Muscle of leg (tissue), 11 donors: ENCODE measurements around the gene PHKG1. TPM values are rescaled to one million over a fixed set of nuclear protein-coding genes. Genes with fewer than 3 reads are reported as not detected.
"Not testable (repeated sequence)": the region's sequence is repeated elsewhere in the genome, so short reads cannot be mapped to it uniquely, and the experiment has no call there.

Experiments used
- DNase-seq: peaks from one replicate; pipeline ENCODE4 v3.0.0; 2013
- H3K27ac ChIP-seq: one replicate; pipeline ENCODE4 v1.5.1; 2013; ENCODE audit warnings: mild to moderate bottlenecking, low read length, control low read depth
- H3K27me3 ChIP-seq: one replicate; pipeline ENCODE4 v1.6.1; 2013; ENCODE audit warnings: low read length; ENCODE audit not compliant: control insufficient read depth, insufficient read depth
- H3K36me3 ChIP-seq: one replicate; pipeline ENCODE4 v1.6.1; 2013; ENCODE audit warnings: low read length; ENCODE audit not compliant: control insufficient read depth, insufficient read depth
- H3K4me1 ChIP-seq: one replicate; pipeline ENCODE4 v1.6.1; 2013; ENCODE audit warnings: low read length; ENCODE audit not compliant: control insufficient read depth, insufficient read depth
- H3K4me3 ChIP-seq: one replicate; pipeline ENCODE4 v1.5.1; 2013; ENCODE audit warnings: low read length, control low read depth
- H3K9me3 ChIP-seq: replicated peaks from 2 replicates; pipeline ENCODE4 v1.6.1; 2013; ENCODE audit warnings: low read depth, low read length; ENCODE audit not compliant: control insufficient read depth
- WGBS: methylation state at CpG from one replicate; pipeline ENCODE4 v1.1.5; 2013; ENCODE audit warnings: missing lambda C conversion rate; ENCODE audit not compliant: insufficient coverage; 5-methylcytosine and 5-hydroxymethylcytosine counted together
- polyA plus RNA-seq, 8 donors: library from polyadenylated mRNA; unstranded; fragments of 120-200 nt; gene quantifications; one replicate each; pipeline versions ENCODE4 v1.2.1 to v1.2.3, GENCODE V29; 2013; ENCODE audit warnings: inconsistent platforms in 1 of 8, low replicate concordance in 1 of 8; ENCODE audit not compliant: insufficient read length in 8 of 8, insufficient read depth in 1 of 8
- total RNA-seq: library from RNA; stranded (reverse); fragments of 120-200 nt; gene quantifications from one replicate; pipeline ENCODE4 v1.2.4, GENCODE V29; 2013

Gene PHKG1
- total and polyA plus RNA-seq, 9 donors, result 21.0 to 62.4 (median 35.1) TPM

GRCh38 chr7:56066376-56066775 is 26.4 kb downstream of the PHKG1 start:
- not testable (repeated sequence) for H3K4me3 ChIP-seq, H3K27me3 ChIP-seq, DNase-seq, H3K27ac ChIP-seq, H3K9me3 ChIP-seq, H3K4me1 ChIP-seq
- H3K36me3 ChIP-seq, result peaks cover 41% of the 10 kb centered on the region
- WGBS, result 96% methylated on average over 9 of the region's 13 CpGs

GRCh38 chr7:56063882-56064625 is 28.7 kb downstream of the PHKG1 start, which contains the start of gene SUMF2:
TSS of gene SUMF2 (plus strand) at chr7:56064286. CDS start at chr7:56064312, 26 bp downstream.
- Histone ChIP-seq H3K27ac (peak within 1 kb of the TSS; percentile 95), H3K4me3 (peak within 1 kb of the TSS; percentile 89), H3K27me3 (no peaks in the 10 kb centered on the region), H3K36me3 (peaks cover 42% of the 10 kb centered on the region), H3K9me3 (no peaks in the 10 kb centered on the region), H3K4me1 (no peaks in the 10 kb centered on the region)
- DNase-seq, result peak; percentile 96
- WGBS, result under 1% methylated on average over 45 of the region's 49 CpGs

GRCh38 chr7:56063500-56063881 is 29.3 kb downstream of the PHKG1 start:
- WGBS, result 91% methylated on average over 2 of the region's 7 CpGs
- Histone ChIP-seq H3K27me3 (no peaks in the 10 kb centered on the region), H3K36me3 (peaks cover 41% of the 10 kb centered on the region), H3K4me1 (no peaks in the 10 kb centered on the region), H3K27ac (peak overlapping the region; percentile 95), H3K4me3 (no peak overlapping the region), H3K9me3 (no peaks in the 10 kb centered on the region)
- no peak for DNase-seq

- H3K4me3 ChIP-seq, result no peak overlapping the region
- H3K27ac ChIP-seq, result no peak overlapping the region
- no peaks in the 10 kb centered on the region for H3K27me3 ChIP-seq
- DNase-seq, result no peak
- no CpG with 5 or more reads among the region's 2 CpGs for WGBS
- H3K9me3 ChIP-seq, result no peaks in the 10 kb centered on the region
- no peaks in the 10 kb centered on the region for H3K4me1 ChIP-seq
- H3K36me3 ChIP-seq, result peaks cover 45% of the 10 kb centered on the region
Measured at GRCh38 chr7:56062382-56062781, 30.4 kb downstream of the PHKG1 start.

GRCh38 chr7:56053993-56054392 is 38.8 kb downstream of the PHKG1 start:
- Histone ChIP-seq H3K27me3 (no peaks in the 10 kb centered on the region), H3K9me3 (no peaks in the 10 kb centered on the region), H3K36me3 (peaks cover 38% of the 10 kb centered on the region), H3K4me3 (no peak overlapping the region), H3K4me1 (peaks cover 12% of the 10 kb centered on the region), H3K27ac (no peak overlapping the region)
- no peak for DNase-seq
- WGBS, result no CpG with 5 or more reads among the region's 2 CpGs

- 84% methylated on average over 8 of the region's 9 CpGs for WGBS
- Histone ChIP-seq H3K4me3 (no peak overlapping the region), H3K9me3 (no peaks in the 10 kb centered on the region), H3K27ac (no peak overlapping the region), H3K4me1 (peaks cover 12% of the 10 kb centered on the region), H3K36me3 (peaks cover 32% of the 10 kb centered on the region), H3K27me3 (no peaks in the 10 kb centered on the region)
- no peak for DNase-seq
Measured at GRCh38 chr7:56053379-56053778, 39.4 kb downstream of the PHKG1 start.

- H3K36me3 ChIP-seq, result peaks cover 22% of the 10 kb centered on the region
- peak; percentile 99 for DNase-seq
- no peaks in the 10 kb centered on the region for H3K27me3 ChIP-seq
- H3K9me3 ChIP-seq, result no peaks in the 10 kb centered on the region
- WGBS, result under 1% methylated on average over 97 of the region's 97 CpGs
- peaks cover 12% of the 10 kb centered on the region for H3K4me1 ChIP-seq
- H3K4me3 ChIP-seq, result peak within 1 kb of the TSS; percentile 98
- H3K27ac ChIP-seq, result peak within 1 kb of the TSS; percentile 97
Measured at GRCh38 chr7:56051339-56052191, 41.2 kb downstream of the PHKG1 start, which contains the start of the genes CCT6A and PSPH. TSS of gene CCT6A (plus strand) at chr7:56051765. CDS start at chr7:56051849, 84 bp downstream. TSS of gene PSPH (minus strand) at chr7:56051444. CDS start at chr7:56021212, 30,232 bp downstream.

GRCh38 chr7:56051053-56051338 is 41.8 kb downstream of the PHKG1 start:
- Histone ChIP-seq H3K36me3 (peaks cover 16% of the 10 kb centered on the region), H3K27me3 (no peaks in the 10 kb centered on the region), H3K27ac (peak overlapping the region; percentile 97), H3K4me1 (peaks cover 12% of the 10 kb centered on the region), H3K4me3 (peak overlapping the region; percentile 98), H3K9me3 (no peaks in the 10 kb centered on the region)
- no peak for DNase-seq
- 3% methylated on average over 6 of the region's 9 CpGs for WGBS

- H3K27ac ChIP-seq, H3K36me3 ChIP-seq, H3K4me3 ChIP-seq, DNase-seq, H3K9me3 ChIP-seq, H3K27me3 ChIP-seq: not testable (repeated sequence)
- peaks cover 12% of the 10 kb centered on the region for H3K4me1 ChIP-seq
- WGBS, result no CpG with 5 or more reads among the region's 8 CpGs
Measured at GRCh38 chr7:56048763-56049162, 44.0 kb downstream of the PHKG1 start.

- Histone ChIP-seq H3K36me3 (peaks cover 5% of the 10 kb centered on the region), H3K27ac (no peak overlapping the region), H3K9me3 (no peaks in the 10 kb centered on the region), H3K4me1 (peaks cover 12% of the 10 kb centered on the region), H3K27me3 (no peaks in the 10 kb centered on the region), H3K4me3 (no peak overlapping the region)
- DNase-seq, result no peak
- no CpG with 5 or more reads among the region's 1 CpG for WGBS
Measured at GRCh38 chr7:56048245-56048644, 44.5 kb downstream of the PHKG1 start.
